Activated T-cell treated with anti-CD3 and anti-CD28 coated beads, Interleukin-2, amount 50 U/mL, for 24 hours (primary cell): ENCODE measurements around the gene CCDC15.
"Not testable (repeated sequence)": the region's sequence is repeated elsewhere in the genome, so short reads cannot be mapped to it uniquely, and the experiment has no call there.

ENCODE experiments used
- DNase-seq: peaks from one replicate; pipeline ENCODE4 v3.0.0-alpha.2; 2020
- H3K27ac Mint-ChIP-seq: 2 replicates; pipeline ENCODE4 v1.8.0; 2020; ENCODE audit warnings: mild to moderate bottlenecking, mixed read lengths
- H3K27me3 Mint-ChIP-seq: 2 replicates; pipeline ENCODE4 v1.8.0; 2020; ENCODE audit warnings: mixed read lengths
- H3K36me3 Mint-ChIP-seq: 2 replicates; pipeline ENCODE4 v1.8.0; 2020; ENCODE audit warnings: low read depth, mixed read lengths
- H3K4me1 Mint-ChIP-seq: 2 replicates; pipeline ENCODE4 v1.8.0; 2020; ENCODE audit warnings: low read depth, mixed read lengths
- H3K4me3 Mint-ChIP-seq: 2 replicates; pipeline ENCODE4 v1.8.0; 2020; ENCODE audit warnings: mild to moderate bottlenecking, moderate library complexity, mixed read lengths
- H3K9me3 Mint-ChIP-seq: 2 replicates; pipeline ENCODE4 v1.8.0; 2020; ENCODE audit warnings: mixed read lengths

The CCDC15 gene

DNA sequence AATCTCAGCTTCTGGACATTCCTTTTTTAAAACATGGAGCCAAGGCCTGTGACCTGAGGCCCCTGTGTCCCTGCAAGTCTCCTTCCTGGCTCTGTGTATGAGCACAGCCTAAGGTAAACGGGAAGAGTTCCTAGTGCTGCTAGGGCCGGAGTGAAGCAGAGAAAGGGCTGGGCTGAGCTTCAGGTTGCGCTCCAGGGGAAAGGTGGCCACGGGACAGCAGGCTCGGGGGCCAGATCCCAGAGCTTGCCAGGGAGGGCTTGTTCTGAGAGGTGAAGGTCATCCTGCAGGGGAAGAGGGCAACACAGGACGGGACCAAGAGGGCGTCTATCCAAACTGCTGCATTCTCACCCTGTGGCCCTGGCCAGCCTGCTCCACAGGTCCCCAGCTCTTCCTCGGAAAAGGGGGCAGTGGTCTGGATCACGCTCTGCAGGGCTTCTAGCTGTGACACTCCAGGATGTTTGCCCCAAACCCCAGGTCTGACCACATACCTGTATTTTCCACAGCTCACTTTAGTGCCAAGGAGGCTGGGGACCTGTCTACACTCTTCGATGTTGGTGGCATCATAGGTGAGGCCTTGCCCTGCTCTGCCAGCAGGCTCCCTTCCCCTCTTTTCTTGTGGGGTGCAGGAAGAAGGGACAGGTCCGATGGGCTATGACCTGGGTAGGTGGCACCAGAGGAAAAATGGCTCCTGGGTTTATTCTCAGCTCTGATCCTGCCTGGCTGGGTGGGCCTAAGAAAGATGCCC is 129.5 kb downstream of the CCDC15 start:
- H3K27me3 Mint-ChIP-seq = no peaks in the 10 kb centered on the region
- H3K27ac Mint-ChIP-seq = no peak overlapping the region
- H3K4me1 Mint-ChIP-seq = no peaks in the 10 kb centered on the region
- H3K9me3 Mint-ChIP-seq = no peaks in the 10 kb centered on the region
- H3K4me3 Mint-ChIP-seq = no peak overlapping the region
- H3K36me3 Mint-ChIP-seq = no peaks in the 10 kb centered on the region
- DNase-seq = no peak

DNA sequence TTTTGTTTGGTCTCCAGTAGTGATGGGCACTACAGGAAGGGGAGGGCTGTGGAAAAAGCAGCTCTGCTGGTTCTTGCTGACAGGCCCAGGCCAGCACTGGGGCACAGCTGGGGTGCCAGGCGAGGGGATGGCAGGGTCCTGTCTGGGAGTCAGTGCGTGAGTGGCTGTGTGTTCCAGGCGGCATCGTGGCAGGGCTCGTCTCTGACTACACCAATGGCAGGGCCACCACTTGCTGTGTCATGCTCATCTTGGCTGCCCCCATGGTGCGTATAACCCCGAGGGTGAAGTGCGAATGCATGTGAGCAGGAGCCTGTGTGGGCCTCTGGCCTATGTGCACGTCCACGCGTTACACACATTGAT is 130.0 kb downstream of the CCDC15 start:
- Mint-ChIP-seq H3K27me3 (no peaks in the 10 kb centered on the region), H3K27ac (no peak overlapping the region)

DNA sequence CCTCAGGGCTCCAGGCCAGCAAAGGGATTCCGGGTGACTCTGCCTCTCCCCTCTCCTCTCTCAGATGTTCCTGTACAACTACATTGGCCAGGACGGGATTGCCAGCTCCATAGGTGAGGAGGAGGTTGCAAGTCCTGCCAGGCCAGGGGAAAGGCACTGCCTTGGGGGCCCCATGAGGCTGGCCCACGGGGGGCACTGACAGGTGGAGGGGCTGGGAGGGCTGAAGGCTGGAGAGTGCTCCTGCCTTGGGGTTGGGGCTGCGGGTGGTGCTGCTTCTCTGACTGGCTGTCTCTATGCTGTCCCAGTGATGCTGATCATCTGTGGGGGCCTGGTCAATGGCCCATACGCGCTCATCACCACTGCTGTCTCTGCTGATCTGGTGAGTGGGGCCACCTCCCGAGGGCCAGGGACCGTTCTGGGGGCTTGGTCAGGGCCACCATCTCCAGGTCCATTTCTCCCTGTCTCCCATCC is 130.8 kb downstream of the CCDC15 start:
- Mint-ChIP-seq H3K36me3 (no peaks in the 10 kb centered on the region), H3K4me1 (no peaks in the 10 kb centered on the region), H3K4me3 (no peak overlapping the region), H3K9me3 (no peaks in the 10 kb centered on the region), H3K27ac (no peak overlapping the region), H3K27me3 (no peaks in the 10 kb centered on the region)
- no peak for DNase-seq

More for the DNA sequence above, 130.0 kb downstream of the CCDC15 start:
- Mint-ChIP-seq H3K4me3 (no peak overlapping the region), H3K9me3 (no peaks in the 10 kb centered on the region), H3K36me3 (no peaks in the 10 kb centered on the region), H3K4me1 (no peaks in the 10 kb centered on the region)
- DNase-seq = no peak

DNA sequence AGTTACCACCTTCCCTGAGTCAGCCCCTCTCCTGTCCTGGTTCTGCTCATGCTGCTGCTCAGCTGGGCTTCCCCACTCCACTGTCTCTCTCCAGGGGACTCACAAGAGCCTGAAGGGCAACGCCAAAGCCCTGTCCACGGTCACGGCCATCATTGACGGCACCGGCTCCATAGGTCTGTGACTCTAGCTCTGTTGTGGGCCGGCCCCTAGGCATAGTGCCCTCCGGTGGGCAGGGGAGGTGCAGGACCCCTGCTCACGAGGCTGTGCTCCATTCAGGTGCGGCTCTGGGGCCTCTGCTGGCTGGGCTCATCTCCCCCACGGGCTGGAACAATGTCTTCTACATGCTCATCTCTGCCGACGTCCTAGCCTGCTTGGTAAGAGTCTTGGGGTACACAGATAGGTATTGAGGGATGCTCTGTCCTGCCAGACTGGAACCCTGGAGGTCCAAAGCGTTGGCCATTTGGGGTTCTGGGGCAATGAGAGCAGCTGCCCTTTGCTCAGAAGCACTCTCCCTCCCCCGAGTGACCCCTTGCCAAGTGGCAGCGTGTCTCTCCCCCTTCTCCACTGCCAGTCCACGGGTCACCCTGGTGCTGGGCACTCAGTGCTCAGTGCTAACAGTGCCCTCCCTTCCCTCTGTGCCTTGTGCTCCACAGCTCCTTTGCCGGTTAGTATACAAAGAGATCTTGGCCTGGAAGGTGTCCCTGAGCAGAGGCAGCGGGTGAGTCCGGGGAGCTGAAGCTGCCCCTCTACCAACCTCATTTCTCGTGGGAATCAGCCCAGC is 131.5 kb downstream of the CCDC15 start:
- H3K27me3 Mint-ChIP-seq = no peaks in the 10 kb centered on the region
- peaks cover 6% of the 10 kb centered on the region for H3K36me3 Mint-ChIP-seq
- DNase-seq = no peak
- H3K27ac Mint-ChIP-seq = no peak overlapping the region
- H3K4me1 Mint-ChIP-seq = no peaks in the 10 kb centered on the region
- H3K4me3 Mint-ChIP-seq = no peak overlapping the region
- no peaks in the 10 kb centered on the region for H3K9me3 Mint-ChIP-seq

DNA sequence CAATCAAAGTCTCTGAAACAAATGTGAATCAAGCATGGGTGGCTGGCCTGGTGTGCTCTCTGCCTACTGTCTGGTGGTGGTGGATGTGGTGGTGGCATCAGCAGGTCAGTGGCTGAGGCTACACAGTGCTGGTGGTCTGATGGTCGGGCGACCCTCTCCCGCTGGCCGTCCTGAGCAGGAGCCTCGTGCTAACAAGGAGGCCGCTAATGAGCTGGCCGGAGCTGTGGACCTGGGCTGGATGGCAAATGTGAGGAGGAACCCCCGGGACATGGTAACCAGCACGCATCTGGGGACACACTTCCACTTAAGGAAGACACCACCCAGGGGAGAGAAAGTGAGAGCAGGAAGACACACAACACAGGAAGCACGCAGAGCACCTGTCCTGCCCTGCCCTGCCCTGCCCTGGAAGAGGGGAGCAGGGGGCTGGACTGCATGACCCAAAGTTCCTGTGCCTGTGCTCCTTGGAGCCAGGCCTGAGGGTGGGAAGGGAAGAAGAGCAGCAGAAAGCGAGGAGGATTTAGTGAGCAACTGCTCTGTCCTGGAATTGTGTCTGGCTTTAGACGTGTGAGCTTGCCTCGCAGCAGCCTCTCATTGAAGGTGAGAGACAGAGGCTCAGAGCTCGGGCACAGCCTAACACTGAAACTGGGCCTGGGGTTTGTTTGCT is 132.8 kb downstream of the CCDC15 start:
- Mint-ChIP-seq H3K9me3 (no peaks in the 10 kb centered on the region), H3K27me3 (no peaks in the 10 kb centered on the region), H3K36me3 (peaks cover 6% of the 10 kb centered on the region), H3K27ac (no peak overlapping the region), H3K4me3 (no peak overlapping the region), H3K4me1 (no peaks in the 10 kb centered on the region)
- DNase-seq = no peak

DNA sequence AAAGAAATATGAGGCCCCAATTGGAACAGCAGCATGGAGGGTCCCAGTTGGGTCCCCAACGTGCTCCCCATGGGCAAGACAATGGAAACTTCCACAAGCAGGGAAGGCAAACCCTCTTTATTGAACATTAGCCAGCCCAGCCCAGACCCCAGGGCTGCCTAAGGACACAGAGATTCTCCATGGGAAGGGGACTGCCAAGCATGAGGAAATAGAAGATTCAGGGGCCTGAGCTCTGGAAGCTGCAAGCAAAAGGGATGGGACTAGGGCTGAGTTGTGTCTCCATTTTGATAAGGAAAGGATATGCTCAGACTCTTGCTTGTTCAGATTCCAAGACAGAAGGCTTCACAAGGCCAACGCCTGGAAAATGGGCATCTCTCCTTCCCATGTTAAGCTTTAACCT is 134.1 kb downstream of the CCDC15 start:
- no peaks in the 10 kb centered on the region for H3K27me3 Mint-ChIP-seq
- H3K36me3 Mint-ChIP-seq = peaks cover 6% of the 10 kb centered on the region
- no peaks in the 10 kb centered on the region for H3K4me1 Mint-ChIP-seq
- H3K27ac Mint-ChIP-seq = no peak overlapping the region
- H3K9me3 Mint-ChIP-seq = no peaks in the 10 kb centered on the region
- DNase-seq = no peak
- H3K4me3 Mint-ChIP-seq = no peak overlapping the region

DNA sequence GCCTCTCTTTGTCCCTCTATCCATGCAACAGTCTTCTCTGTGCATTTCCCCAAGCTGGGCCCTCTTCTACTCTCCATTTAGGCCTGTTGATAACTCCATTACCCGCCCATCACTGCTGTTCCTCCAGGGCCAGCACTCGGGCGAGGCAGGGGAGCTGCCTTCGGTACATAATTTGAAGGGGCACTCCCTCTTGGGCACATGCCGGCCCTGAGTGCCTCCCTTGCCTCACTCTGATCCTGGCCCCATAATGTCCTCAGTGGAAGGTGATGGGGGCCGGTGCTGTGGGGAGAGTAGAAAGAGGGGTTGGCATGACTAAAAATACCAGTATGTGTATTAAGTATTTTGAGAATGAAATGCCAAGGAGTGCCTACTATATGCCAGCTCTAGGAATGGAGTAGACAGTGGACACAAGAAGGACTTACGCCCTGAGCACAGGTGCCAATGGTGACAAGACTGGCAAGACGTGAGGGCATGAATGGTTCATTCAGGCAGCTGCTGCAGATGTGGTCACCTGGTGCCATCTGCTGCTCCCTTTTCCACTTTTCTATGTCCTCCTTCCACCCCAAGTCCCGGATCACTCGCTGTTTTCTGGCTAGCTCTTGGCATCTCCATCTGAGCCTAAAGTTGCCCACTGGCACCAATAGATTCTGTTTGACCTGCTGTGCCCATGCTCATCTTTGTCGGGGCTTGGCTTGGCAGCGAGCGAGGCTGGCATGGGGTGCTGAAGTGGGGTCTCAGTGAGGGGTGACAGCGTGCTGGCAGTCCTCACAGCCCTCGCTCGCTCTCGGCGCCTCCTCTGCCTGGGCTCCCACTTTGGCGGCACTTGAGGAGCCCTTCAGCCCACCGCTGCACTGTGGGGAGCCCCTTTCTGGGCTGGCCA is 134.8 kb downstream of the CCDC15 start:
- no peak overlapping the region for H3K27ac Mint-ChIP-seq
- H3K4me3 Mint-ChIP-seq = no peak overlapping the region
- no peak for DNase-seq
- H3K4me1 Mint-ChIP-seq = no peaks in the 10 kb centered on the region
- peaks cover 8% of the 10 kb centered on the region for H3K36me3 Mint-ChIP-seq
- no peaks in the 10 kb centered on the region for H3K27me3 Mint-ChIP-seq
- no peaks in the 10 kb centered on the region for H3K9me3 Mint-ChIP-seq

DNA sequence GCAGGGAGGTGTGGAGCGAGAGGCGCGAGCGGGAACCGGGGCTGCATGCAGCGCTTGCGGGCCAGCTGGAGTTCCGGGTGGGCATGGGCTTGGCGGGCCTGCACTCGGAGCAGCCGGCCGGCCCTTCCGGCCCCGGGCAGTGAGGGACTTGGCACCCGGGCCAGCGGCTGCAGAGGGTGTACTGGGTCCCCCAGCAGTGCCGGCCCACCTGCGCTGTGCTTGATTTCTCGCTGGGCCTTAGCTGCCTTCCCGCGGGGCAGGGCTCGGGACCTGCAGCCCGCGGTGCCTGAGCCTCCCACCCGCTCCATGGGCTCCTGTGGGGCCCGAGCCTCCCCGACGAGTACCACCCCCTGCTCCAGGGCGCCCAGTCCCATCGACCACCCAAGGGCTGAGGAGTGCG is 135.5 kb downstream of the CCDC15 start:
- not testable (repeated sequence) for H3K4me3 Mint-ChIP-seq, H3K27ac Mint-ChIP-seq, H3K4me1 Mint-ChIP-seq, H3K9me3 Mint-ChIP-seq, H3K27me3 Mint-ChIP-seq, DNase-seq
- H3K36me3 Mint-ChIP-seq = peaks cover 13% of the 10 kb centered on the region

DNA sequence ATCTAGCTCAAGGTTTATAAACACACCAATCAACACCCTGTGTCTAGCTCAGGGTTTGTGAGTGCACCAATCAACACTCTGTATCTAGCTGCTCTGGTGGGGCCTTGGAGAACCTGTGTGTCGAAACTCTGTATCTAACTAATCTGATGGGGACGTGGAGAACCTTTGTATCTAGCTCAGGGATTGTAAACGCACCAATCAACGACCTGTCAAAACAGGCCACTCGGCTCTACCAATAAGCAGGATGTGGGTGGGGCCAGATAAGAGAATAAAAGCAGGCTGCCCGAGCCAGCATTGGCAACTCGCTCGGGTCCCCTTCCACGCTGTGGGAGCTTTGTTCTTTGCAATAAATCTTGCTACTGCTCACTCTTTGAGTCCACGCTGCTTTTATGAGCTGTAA is 136.1 kb downstream of the CCDC15 start:
- not testable (repeated sequence) for DNase-seq, H3K27me3 Mint-ChIP-seq, H3K4me1 Mint-ChIP-seq, H3K9me3 Mint-ChIP-seq, H3K4me3 Mint-ChIP-seq, H3K27ac Mint-ChIP-seq
- H3K36me3 Mint-ChIP-seq = peaks cover 19% of the 10 kb centered on the region

DNA sequence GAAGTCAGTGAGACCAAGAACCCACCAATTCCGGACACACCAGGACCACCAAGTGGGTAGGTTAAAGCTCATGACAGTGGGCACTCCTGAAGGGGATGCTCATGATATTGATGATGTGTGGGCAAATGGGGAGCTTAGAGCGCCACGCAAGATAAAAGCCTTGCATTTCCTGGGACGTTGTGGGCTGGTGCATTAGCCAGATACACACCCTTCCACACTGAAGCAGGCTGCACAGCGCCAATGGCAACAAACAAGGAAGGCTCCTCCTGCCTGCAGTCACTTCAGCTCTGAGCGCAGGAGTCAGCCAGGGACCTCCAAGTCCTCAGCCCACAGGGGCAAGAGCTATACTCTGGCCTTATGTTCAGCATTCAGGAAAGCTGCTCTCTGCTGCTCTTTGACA is 136.8 kb downstream of the CCDC15 start:
- Mint-ChIP-seq H3K4me1 (no peaks in the 10 kb centered on the region), H3K27me3 (no peaks in the 10 kb centered on the region), H3K9me3 (no peaks in the 10 kb centered on the region), H3K36me3 (peaks cover 23% of the 10 kb centered on the region), H3K4me3 (no peak overlapping the region), H3K27ac (no peak overlapping the region)
- DNase-seq = no peak
